Superior temporal gyrus (tissue), 1 donor: Measurements from ENCODE around the gene WNT2B.
"Not testable (repeated sequence)": the region's sequence is repeated elsewhere in the genome, so short reads cannot be mapped to it uniquely, and the experiment has no call there.

Source experiments
- DNase-seq: peaks from one replicate; pipeline ENCODE4 v3.0.0-alpha.2; 2016; ENCODE audit errors: extremely low spot score

Gene WNT2B

GRCh38 chr1:112508278-112509004 is at the start of gene WNT2B:
Gene WNT2B, plus strand, starts transcription at chr1:112508965. Its CDS starts 298 bp downstream, at chr1:112509263.
- DNase-seq = no peak

- DNase-seq = no peak
These were observed 48.1 kb upstream of the WNT2B start for GRCh38 chr1:112460615-112461014.

GRCh38 chr1:112461200-112461871 is 47.4 kb upstream of the WNT2B start:
- DNase-seq = no peak

GRCh38 chr1:112462953-112463279 is 45.8 kb upstream of the WNT2B start:
- no peak for DNase-seq

- DNase-seq = no peak
These were observed 44.3 kb upstream of the WNT2B start for GRCh38 chr1:112464501-112464900.

- DNase-seq = peak; percentile 11
These were observed 43.6 kb upstream of the WNT2B start for GRCh38 chr1:112465122-112465521.

GRCh38 chr1:112466078-112466660 is 42.6 kb upstream of the WNT2B start:
- DNase-seq = peak; percentile 98

GRCh38 chr1:112470324-112470723 is 38.4 kb upstream of the WNT2B start:
- DNase-seq = not testable (repeated sequence)

- no peak for DNase-seq
These were observed 37.8 kb upstream of the WNT2B start for GRCh38 chr1:112470966-112471365.

GRCh38 chr1:112472142-112472541 is 36.6 kb upstream of the WNT2B start:
- no peak for DNase-seq

- DNase-seq = no peak
These were observed 31.2 kb upstream of the WNT2B start for GRCh38 chr1:112477550-112477949.

GRCh38 chr1:112478314-112478713 is 30.5 kb upstream of the WNT2B start:
- DNase-seq = no peak

GRCh38 chr1:112486063-112486462 is 22.7 kb upstream of the WNT2B start:
- DNase-seq = not testable (repeated sequence)

GRCh38 chr1:112487686-112488085 is 21.1 kb upstream of the WNT2B start:
- DNase-seq = not testable (repeated sequence)

GRCh38 chr1:112488141-112488540 is 20.6 kb upstream of the WNT2B start:
- DNase-seq = no peak

GRCh38 chr1:112492076-112492475 is 16.7 kb upstream of the WNT2B start:
- DNase-seq = no peak

GRCh38 chr1:112493351-112493750 is 15.4 kb upstream of the WNT2B start:
- no peak for DNase-seq

- DNase-seq = no peak
These were observed 12.5 kb upstream of the WNT2B start for GRCh38 chr1:112496290-112496689.

GRCh38 chr1:112501810-112502641 is 6.7 kb upstream of the WNT2B start:
- DNase-seq = peak; percentile 76

- DNase-seq = peak; percentile 37
These were observed 5.9 kb upstream of the WNT2B start for GRCh38 chr1:112502826-112503225.

- DNase-seq = no peak
These were observed 4.6 kb upstream of the WNT2B start for GRCh38 chr1:112504001-112504660.
